HG03108 (cell line): ENCODE data around the gene SNX19.

ENCODE experiments used
- ATAC-seq: cut with Tn5 transposase; IDR thresholded peaks from one replicate; pipeline ENCODE4 v1.9.1; 2021; ENCODE audit warnings: moderate library complexity; ENCODE audit not compliant: unreplicated experiment

SNX19 gene

DNA sequence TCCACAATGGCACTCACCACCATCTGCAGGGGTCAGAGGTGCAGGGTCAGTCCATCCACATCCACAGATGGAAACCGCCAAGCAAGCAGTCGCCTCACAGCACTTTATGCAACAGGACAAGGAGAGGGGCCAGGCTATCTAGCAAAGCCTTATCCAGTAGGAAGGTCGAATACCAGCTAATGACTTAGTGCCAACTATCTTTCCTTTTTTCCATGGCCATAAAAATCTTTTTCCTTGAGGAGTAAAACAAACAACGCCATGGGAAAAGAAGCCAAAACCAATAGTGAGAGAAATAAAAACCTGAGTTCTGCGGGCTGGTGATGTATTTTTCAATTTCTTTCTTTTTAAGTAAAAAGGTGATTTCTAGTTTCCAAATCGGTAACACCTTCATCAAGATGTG lies 8.2 kb downstream of the SNX19 start:
- no peak for ATAC-seq

DNA sequence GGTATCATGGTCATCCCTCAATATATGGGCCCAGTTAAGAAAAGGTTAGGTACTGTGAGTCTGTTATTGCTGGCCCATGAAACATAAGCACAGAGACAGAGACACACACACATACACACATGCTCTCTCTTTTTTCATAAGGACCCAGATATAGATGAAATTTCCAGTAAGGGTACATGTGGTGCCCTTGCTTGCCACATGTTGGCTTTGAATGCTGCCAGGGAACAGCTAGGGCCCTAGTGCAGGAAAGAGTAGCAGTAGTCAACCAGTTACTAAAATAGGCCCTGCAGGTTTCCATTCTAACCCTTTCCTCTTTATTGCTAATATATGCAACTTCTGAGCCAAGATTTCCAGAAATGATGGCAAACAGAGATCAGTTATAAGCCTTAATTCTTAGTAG lies 9.1 kb downstream of the SNX19 start:
- no peak for ATAC-seq

DNA sequence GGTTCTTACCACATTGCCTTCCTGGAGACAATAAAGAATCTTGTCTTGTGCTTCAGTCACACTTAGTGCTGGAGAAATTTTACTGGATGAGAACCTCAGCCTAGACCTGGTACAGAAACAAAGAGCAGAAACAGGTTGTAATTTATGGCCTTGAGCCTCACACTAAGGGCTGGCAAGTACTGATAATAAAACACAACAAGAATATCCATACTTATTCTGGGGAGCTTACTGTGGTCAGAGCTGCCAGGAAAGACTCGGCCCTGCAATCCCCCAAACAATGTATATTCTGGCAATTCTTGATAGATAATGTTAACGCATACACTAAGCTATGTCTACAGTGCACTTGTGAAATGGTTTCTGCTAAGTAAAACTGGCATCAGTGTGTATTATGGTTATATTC lies 9.7 kb downstream of the SNX19 start:
- ATAC-seq: no peak

DNA sequence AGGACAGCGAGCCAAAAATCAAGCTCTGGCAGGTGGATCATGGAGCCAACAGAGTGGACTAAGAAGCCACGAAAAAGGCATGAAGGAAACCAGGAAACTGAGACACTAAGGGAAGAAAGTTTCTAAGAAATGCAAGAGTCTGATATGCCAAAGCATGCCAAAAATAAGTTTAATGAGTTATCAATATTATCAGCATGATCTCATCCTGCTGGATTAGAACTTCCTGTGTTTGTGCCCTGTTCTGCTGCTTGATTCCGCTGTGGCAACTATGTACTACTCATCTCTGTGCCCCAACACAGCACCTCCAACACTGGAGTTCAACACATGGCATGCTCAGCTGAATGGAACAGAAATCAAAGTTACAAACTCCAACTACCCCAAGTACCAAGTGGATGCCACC lies 10.8 kb downstream of the SNX19 start:
- no peak for ATAC-seq

DNA sequence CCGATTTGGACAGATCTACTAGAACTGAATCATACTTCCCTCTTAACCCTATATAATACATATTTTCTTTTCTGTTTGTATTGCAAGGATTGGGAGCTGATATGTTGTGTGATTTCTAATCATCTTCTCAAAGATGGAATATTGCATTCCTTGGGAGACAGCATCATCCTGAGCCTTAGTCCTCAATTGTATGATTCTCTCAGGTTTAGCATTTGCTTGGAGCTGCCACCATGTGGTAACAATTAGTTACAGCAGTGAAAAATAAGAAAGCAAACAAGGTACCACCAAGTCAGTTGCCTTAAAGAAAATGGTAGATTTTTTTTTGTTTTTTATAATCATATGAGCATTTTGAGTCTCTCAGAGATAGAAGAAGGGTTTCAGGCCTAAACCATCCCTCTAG lies 11.9 kb downstream of the SNX19 start:
- ATAC-seq: no peak

DNA sequence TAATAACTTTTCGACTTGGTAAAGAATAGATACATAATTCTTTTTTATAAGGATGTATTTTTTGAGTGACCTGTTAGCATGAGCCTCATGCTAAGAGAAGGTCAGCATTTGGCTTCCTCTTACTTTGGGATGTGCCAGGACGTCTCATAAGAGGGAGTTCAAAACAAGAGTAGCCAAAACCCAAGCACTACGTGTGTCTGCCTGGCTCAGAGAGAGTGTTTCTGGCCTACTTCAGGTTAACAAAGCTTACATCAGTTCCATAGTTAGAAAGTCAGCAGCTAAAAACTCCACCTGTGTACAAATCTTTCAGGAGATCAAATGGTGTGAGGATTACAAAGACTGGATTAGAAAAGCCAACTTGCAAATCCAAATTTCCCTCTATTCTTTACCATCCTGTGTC lies 13.9 kb downstream of the SNX19 start:
- ATAC-seq: no peak

DNA sequence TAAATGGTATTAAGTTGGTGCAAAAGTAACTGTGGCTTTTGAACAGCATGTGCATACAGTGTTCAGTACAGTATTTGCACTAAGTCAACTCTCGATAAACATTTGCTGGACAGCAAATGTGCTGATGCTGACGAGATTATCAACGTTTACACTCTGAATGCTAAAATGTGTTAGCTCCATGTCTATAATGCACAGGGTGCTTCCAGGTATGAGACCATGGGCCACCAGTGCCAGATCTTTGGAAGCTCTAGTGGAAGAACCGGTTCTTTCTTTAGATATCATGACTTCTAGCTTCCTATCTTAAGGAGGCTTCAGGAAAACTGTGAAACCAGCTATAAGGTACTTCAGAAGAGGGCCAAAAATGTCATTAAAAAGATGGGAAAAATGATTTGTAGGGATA lies 17.2 kb downstream of the SNX19 start:
- ATAC-seq: no peak

DNA sequence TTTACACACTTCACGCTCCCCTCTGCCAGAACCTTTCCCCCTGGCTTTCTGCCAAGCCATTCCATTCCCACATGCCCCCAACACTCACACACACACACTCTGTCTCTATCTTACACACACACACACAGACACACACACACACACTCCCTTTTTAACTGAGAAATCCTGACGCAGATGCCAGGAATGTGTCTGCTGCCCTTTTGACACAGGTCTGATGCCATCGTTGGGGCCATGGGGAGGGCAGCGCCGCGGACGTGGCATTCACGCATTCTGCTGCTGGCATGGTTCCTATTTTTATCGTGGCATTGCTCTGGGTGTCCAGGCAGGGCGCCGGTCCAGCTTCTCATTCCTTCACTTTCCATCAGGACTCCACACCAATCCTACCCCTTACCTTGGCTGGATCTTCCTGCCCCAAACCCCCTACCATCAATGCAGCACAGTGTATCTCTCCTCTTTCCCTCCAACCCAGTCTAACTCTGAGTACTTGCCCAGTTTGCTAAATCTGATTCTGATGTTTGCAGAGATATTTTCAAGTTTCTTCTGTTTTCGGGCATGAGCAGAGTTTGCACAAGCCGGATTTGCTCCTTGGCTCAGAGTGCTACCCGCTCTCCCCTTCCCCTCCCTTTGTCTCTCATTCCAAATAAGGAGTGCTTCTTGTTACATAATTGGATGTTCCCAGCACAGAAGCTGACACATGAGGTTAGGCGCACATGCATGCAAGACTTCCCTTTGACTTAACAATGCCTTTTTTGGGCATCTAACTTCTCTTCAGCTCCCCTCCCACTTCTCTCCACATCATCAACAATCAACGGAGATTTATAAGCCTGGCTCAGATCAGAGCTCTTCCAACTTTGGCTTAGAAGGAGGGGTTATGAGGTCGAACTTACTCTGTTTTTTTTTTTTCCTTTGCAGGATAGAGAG lies 18.8 kb downstream of the SNX19 start:
- no peak for ATAC-seq

DNA sequence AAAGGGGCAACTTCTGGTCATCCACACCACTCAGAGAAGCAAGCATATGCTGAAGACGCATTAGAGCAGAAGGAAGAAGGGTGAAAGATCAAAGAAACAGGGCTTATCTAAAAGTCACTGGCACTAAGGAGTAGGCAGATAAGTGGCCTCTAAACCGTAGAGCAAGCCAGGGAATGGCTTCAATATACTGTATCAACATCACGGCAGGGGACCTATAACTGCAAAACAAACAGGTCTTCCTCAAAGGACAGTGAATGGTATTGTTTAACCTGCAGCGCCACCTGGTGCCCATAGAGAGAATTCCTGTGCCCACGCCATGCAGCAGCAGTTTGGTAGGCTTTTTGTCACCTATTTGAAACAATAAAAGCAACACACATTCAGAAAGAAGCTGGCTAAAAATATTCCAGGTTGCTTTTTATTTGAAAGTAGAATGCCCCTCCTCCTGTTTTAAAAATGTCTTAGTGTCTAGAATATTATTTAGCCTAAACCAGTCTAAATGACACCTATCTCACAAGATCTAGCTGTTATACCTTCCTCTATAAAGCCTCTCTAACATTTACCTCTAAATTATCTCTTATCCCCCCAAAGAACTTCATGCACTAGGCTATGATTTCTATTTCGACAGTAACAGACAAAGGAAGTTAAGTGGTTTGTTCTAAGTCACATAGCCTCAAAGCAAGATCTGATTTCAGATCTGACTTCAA lies 21.8 kb downstream of the SNX19 start:
- ATAC-seq: peak; percentile 85

DNA sequence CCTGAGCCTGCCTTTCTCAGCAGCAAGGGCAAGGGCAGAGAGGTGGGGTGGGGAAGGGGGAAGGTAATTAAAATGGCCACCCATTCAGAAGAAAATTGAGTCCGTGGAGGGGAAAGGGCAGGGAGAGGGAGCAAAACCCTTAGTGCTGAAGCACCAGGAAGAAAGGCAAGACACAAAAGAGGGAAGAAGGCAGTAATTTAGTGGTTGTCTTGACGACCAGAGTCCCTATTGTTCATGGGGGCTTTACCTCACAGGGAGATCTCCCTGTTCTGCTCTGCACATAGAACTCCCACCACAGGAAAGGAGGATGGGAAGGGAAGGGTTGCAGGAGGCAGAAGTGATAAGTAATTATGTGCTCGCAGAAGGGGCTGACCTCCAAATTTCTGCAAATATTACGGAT lies 23.4 kb downstream of the SNX19 start:
- ATAC-seq: no peak

DNA sequence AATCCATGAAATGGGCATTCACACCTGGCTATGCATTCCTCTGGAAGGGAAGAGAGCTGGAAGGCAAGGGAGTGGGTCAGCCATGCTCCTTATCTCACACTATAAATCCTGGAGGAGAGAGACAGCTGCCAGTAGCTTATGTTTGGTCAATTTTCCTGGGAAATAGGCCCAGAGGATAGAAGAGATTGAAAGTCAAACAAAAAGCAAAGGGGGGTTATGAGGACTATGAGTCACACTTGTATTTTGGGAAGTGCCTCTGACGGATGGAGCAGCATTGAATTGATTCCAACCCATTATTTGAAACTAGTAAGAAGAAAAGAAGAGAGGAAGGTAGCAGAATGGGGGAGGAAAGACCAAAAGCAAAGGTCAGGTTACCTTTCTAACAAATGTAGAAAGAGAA lies 25.0 kb downstream of the SNX19 start:
- ATAC-seq: no peak

DNA sequence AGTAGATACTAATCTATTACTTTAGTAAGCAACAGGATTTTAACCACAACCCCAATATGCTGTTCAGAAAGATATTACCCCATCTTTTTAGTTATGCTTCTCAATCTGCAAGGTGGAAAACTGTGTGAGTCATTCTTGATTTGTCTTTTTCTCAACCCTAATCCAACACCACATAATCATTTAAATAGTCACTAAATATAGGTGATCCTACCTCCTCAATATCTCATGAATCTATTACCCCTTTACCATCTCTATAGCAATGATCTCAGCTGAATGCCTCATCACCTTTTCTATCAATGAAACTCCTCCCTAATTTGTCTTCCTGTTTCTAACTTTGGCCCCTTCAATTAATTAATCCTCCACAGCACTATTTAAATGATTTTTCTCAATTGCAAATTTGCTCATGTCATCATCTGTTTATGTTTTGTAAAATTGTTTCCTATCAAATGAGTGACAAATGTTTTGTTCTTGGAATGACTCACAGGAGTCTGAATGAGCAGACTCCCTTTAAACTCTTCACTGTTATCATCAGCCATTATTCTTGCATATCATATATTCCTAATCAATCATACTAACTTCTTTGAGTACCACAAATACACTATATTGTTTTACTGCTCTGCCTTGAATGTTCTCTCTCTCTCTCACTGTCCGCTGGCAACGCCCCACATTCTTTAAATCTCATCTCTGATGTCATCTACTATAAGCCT lies 26.1 kb downstream of the SNX19 start:
- no peak for ATAC-seq

DNA sequence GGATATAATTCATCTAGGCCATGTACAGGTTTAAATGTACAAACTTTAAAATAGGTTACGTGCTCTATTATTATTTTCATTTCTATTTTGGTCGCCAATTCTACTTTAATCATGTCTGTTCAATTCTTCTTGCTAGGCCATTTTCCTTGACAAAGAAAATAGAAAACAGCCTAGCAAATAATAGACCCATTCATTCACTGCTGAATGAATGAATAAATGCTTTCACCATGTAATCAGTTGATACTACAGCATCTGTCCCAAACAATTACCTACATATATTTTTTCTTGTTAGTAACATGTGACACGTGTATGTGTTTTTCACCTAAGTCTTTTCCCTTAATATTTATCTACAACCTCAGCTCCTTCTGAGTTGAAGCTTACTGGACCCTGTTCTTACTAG lies 27.5 kb downstream of the SNX19 start:
- no peak for ATAC-seq

DNA sequence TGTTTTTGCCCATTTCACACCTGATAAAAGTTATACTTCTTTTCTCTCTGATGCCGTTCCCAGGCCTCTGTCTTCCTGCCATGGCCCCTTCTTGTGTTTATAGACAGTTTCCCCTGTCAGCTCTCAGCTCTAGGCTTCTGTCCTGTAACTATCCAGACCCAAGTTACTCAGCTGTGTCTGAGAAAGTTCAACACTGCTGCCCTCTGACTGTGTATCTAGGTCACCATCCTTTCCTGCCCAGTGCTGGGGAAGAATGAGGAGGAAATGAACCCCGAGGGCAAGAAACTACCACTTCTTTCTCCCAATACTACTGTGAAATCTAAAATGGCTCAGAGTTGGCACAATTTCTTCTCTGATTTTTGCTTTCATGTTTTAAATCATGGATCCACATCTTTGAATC lies 29.6 kb downstream of the SNX19 start:
- no peak for ATAC-seq

DNA sequence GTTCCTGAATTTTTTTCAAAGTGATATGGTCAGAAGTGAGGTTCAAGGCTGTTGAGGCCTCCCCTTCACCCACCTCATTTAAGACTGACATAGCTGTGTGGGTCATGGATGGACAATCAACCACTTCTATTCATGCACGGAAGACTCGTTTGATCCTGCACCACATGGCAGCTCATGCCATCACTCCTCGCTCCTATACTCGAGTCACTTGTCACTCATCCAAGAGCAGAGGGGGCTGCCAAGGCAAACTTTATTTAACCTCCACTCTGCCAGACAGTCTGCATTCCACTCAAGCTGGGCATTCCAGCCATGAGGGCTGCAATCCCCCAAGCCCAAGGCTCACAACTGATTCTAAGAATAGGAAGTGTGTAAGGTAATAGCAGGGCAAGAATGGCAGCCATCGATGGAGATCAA lies 34.1 kb downstream of the SNX19 start:
- ATAC-seq: no peak

DNA sequence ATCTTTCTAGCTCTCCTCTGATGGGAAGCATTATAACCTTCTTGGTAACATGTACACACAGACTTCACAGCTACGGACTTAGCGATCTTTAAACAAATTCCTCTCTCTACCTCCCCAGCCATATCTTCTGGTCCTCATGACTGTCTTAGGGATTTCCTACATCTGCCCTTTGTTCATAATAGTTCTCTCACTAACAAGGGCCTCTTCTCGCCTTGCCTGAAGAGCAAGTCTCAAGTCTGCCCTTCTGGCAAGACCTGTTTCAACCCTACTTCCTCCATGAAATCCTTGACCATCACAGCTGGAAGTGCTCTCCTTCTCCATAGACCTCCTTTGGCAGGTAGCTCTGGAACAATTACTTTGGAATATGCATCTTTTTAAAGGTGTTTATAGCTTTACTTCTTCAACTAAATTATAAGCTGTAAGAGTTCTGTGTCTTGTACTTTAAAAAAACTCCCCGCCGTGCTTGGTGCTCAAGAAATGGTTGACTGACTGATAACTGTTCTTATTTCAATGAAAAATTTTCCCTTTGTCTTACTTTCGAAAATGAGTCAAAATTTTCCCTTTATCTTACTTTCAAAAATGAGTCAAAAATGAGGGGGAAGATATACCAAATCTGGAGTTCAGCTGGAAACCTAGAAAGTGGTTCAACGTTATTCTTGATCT lies 34.7 kb downstream of the SNX19 start:
- ATAC-seq: no peak

DNA sequence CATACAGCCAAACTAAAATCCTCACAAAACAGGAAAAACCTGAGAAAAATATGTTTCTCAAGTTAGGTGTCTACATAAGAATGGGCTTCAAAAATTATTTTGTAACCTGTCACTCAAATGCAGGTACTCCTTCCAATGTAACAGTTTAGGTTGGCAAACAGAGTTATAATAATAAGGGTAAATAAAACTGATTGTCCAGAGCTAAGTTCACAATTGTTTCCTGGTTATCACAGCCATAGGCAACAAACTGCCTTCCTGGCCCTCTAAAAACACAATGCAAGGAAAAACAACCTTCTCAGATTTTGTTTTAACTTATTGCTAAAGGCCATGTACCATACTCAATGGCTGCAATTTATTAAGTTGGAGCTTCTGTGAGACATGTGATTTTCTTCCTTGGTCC lies 36.4 kb downstream of the SNX19 start:
- ATAC-seq: no peak

DNA sequence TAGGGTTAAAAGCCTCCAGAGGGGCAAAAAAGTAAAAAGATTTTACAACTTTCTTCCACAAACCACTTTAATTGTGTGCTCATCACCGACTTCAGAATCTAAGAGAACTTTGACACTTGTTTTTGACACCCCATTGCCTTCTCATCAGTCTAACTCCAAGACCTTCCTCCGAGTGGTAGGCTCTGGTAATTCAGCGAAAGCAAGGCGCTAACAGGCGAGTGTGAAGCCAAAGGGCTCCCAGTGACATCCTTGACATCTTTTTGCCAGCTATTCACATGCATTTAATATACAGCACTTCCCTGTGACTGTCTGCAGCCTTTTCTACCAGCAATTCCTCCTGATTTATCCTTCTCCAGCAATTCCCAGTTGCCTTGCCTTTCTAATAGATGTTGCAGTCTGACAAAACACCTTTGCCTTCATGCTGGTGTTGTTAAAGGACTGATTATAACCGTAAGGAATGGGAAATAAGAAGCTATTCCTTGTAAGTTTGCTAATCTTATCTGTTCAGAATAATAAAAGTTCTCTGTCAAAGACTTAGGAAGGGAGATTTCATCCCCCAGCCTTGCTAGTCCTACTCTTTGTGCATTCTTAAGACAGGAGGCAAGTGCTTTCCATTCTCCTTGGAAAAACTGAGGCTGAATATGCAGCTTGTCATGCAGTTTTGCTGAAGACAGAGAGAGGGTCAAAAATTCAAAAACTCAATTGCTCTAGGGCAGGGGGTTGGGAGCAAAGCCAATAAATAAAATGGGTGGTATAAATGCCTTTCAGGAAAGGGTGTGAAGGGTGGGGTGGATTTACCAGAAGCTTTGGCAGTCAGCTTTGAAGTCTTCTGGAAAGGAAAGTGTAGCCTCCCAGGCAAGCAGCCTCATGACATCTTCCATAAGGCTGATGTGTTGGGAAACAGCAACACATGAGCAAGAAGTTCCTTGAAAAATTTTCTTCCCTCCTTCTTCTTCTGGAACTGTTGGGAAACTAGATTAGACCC lies 39.1 kb downstream of the SNX19 start:
- no peak for ATAC-seq

DNA sequence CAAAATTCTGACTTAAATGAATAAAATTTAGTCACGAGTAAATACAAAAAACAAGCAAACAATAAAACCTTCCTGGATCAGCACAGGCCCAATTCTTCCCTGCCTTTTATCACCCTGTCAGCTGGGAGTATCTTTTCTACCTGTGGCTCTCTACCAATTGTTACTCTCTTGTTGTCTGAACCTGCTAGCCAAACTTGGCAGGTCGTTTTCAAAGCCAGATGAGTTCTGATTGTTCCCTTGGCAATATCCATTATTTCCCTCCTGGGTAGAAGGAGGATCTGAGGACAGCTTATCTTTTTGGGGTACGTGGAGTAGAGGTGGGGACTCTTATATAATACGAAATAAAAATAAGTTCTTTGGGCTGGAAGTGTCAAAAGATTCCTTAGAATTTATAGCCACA lies 40.2 kb downstream of the SNX19 start:
- ATAC-seq: no peak

DNA sequence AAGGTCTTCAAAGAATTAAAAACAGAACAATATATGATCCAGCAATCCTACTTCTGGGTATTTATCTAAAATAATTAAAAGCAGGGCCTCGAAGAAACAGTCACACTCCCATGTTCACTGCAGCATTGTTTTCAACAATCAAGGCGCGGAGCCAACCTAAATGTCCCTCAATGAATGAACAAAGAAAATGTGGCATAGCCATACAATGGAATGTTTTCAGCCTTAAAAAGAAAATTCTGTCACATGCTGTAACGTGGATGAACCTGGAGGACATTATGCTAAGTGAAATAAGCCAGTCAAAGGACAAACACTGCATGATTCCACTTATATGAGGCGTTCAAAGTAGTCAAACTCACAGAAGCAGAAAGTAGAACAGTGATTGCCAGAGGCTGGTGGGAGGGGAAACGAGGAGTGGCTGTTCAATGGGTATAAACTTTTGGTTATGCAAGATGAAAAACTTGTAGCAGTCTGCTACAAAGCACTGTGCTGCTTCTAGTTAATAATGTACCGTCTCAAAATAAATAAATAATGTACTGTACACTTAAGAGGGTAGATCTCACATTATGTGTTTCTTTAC lies 41.2 kb downstream of the SNX19 start:
- no peak for ATAC-seq
